Fibroblast of villous mesenchyme (primary cell): ENCODE data around the gene MPI. TPM values are rescaled to one million over a fixed set of nuclear protein-coding genes. Genes with fewer than 3 reads are reported as not detected.

Experiments
- DNase-seq: peaks from one replicate; pipeline ENCODE4 v3.0.0-alpha.2; 2010; ENCODE audit warnings: low read depth
- H3K4me3 ChIP-seq: 2 replicates; pipeline ENCODE4 v1.5.1; 2011; ENCODE audit warnings: low read depth, mild to moderate bottlenecking, low read length
- CTCF ChIP-seq: IDR thresholded peaks from 2 replicates; pipeline ENCODE4 v1.5.1; 2012; ENCODE audit warnings: low read depth, mild to moderate bottlenecking, low read length; ENCODE audit not compliant: insufficient read depth
- small RNA-seq: library from RNA; depleted of rRNA; stranded (forward); fragments of <200 nt; gene quantifications from one replicate; pipeline ENCODE3, GENCODE V24; 2012
- total RNA-seq: library from RNA; depleted of rRNA; stranded (reverse); fragments of >200 nt; gene quantifications from 2 replicates; pipeline ENCODE4 v1.2.3, GENCODE V29; 2012

The MPI gene
- total RNA-seq, 1 donor, result 41.5 TPM

- H3K4me3 ChIP-seq, result peak within 1 kb of the TSS; percentile 92
These were observed 47.9 kb downstream of the MPI start, which contains the start of gene COX5A for GRCh38 chr15:74937590-74938371. COX5A (minus strand) TSS chr15:74938073; CDS start chr15:74938014, 59 bp downstream.

GRCh38 chr15:74950078-74950908, 60.5 kb downstream of the MPI start:
- peak; percentile 79 for DNase-seq
- TF ChIP-seq CTCF, result peak; percentile 100

More at GRCh38 chr15:74937590-74938371, 47.9 kb downstream of the MPI start, which contains the start of gene COX5A:
- no peak for TF ChIP-seq CTCF
- DNase-seq, result peak; percentile 97

DNA sequence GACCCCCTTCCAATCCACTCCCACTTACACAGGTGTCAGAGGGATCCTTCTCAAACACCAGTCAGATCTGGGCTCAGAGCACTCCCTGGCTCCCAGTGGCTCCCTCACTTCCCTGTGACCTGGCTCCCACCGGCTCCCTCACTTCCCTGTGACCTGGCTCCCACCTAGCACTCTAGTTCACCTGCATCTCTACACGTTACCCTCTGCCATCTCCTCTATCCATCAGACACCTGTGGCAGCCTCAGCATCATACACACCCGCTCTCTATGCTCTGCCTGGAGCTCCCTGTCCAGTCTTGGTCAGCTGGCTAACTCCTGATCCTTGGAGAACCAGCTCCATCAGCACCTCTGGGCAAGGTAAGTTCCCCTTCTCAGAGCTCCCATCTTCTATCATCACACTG, 61.2 kb downstream of the MPI start:
- H3K4me3 ChIP-seq, result no peak overlapping the region
- TF ChIP-seq CTCF, result no peak
- no peak for DNase-seq

More at GRCh38 chr15:74950078-74950908, 60.5 kb downstream of the MPI start:
- no peak overlapping the region for H3K4me3 ChIP-seq

Small RNA genes within 50 kb of the gene (small RNA-seq; reads per million reads assigned to genes)
- gene MIR6882, result 0.85 reads per million

Other genes starting within 250 kb of the MPI start
- 9.7 and 11.7 TPM in 2 replicates for gene EDC3, start 194.0 kb upstream of the MPI start, total RNA-seq
- not detected in 2 replicates for gene CYP1A1, start 164.5 kb upstream of the MPI start, total RNA-seq
- gene CYP1A2, start 141.2 kb upstream of the MPI start, total RNA-seq, result not detected in 2 replicates
- 32.2 and 33.2 TPM in 2 replicates for gene CSK, start 108.0 kb upstream of the MPI start, total RNA-seq
- gene LMAN1L, start 77.2 kb upstream of the MPI start, total RNA-seq, result not detected in 2 replicates
- gene CPLX3, start 63.4 kb upstream of the MPI start, total RNA-seq, result not detected in 2 replicates
- gene ULK3, start 46.9 kb upstream of the MPI start, total RNA-seq, result 15.5 and 17.3 TPM in 2 replicates
- 25.1 and 33.7 TPM in 2 replicates for gene SCAMP2, start 16.7 kb upstream of the MPI start, total RNA-seq
- gene FAM219B, start 16.8 kb downstream of the MPI start, total RNA-seq, result 39.0 and 41.5 TPM in 2 replicates
- gene COX5A, start 48.0 kb downstream of the MPI start, total RNA-seq, result 33.7 and 47.4 TPM in 2 replicates
- 2.6 and 11.0 TPM in 2 replicates for gene RPP25, start 66.7 kb downstream of the MPI start, total RNA-seq
- gene SCAMP5, start 105.5 kb downstream of the MPI start, total RNA-seq, result 0.43 and 1.6 TPM in 2 replicates
- 7.4 and 7.8 TPM in 2 replicates for gene PPCDC, start 133.5 kb downstream of the MPI start, total RNA-seq